ENCODE data around the gene OXLD1.
A peak's percentile ranks its signal among the peaks of the same experiment; 100 is the strongest.

Gene OXLD1

DNA sequence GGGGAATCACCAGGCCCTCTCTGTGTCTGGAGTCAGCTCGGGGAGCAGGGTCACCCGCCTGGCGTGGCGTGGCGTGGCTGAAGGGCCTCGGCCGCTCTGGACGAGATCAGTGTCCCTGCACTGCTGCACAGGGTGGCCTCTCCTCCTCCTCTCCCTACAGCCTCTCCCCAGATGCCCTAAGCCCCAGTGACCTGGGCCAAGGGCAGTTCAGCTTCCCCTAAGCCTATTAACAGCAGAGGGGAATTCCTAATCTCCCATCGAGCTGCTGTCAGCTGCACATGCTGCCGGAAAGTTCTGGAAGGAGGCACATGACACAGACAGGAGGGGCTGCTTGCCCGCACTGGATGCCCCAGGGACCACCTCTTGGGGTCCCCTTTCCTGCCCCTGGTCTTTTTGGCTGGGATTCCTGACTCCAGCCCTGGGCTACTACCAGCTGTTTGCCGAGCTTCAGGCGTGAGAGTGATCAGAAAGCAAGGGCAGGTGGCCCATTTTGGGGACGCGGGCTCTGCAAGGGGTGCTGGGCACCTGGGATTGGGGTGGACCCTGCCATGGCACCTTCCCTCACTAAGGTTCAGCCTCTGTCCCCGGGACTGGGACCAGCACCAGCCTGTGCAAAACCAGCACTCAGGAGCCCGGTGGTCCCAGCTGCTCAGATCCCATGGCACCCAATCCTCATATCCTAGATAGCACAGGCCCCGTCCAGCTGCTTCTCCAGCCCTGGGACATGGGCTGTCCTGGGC, 10.9 kb downstream of the OXLD1 start:
- DNase-seq (ENCODE audit: extremely low read depth in 1 of 2, low read depth in 1 of 2): no peak

DNA sequence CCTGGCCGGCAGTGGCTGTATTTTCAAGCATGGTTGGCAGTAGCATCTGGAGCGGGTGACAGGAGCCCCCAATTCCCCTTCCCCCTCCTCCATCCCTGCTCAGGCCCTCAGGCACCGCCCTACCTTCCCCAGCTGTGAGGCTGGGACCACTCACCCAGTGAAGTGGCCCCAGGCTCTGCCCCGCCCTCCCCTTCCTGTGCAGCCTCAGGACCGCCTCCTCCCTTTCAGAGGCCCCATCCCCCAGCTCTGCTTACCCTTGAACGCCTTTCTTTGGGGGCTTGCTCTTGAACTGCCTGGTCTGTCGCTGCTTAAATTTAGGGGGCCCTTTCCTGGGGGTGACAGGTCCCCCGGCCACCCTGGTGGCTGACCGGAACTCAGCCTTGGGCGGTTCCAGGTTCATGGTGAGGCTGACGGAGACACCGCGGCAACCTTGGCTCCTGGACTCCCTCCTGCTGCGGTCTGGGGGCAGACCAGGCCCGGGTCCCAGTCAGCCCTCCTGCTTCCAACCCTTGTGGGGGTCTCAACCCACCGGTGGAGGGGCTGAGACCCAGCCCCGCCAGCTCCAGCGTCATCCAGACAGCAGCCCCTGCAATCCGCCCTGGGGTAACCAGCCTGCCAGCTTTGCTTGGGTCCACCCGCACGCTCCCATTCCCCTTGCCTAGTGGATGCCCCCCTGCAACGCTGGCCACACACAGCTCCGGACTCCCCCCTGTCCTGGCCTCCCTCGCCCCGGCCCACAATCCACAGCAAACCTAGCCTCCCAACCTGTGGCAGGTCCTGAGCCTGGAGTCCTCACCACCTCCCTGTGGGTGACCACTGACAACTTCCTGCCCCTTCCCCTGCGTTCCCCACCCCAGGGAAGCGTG, 13.3 kb downstream of the OXLD1 start:
- no peak for DNase-seq (ENCODE audit: extremely low read depth in 1 of 2, low read depth in 1 of 2)

DNA sequence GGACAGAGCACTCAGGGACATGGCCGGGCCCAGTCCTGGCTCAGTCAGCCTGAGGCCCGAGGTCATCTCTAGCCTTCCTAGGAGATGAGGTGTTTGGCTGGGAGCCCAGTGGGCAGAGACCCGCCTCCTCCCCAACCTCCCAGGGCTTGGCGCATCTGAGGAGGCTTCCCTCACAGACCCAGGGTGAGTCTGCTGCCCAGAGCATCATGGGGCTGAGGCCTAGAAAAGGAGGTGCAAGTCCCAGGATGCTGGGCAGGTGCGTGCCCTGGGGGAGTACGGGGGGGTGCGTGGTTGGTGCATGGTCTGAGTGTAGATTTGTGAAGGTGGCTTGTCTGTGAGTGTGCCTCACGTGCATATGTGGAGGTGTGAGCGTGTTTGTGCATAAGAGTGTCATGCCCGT, 14.7 kb downstream of the OXLD1 start:
- DNase-seq (ENCODE audit: extremely low read depth in 1 of 2, low read depth in 1 of 2): no peak

DNA sequence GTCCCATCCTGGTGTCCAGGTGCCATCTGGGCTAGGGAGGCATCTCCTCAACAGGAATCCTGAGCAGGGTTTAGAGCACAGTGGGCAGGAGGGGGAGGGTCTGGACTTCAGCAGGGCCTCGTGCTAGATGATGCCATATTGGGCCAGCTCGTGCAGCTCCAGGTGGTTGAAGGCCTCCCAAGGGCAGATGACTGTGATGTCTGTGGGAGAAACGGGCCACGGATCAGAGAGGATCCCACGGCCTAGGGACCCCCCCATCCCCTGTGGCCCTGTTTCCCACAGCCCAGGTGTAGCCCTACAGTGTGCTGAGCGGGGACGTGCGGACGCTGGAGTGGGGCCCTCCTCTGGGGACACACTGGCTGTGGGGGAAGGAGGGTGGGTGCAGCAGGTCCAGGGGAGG, 15.5 kb downstream of the OXLD1 start:
- no peak for DNase-seq (ENCODE audit: extremely low read depth in 1 of 2, low read depth in 1 of 2)

DNA sequence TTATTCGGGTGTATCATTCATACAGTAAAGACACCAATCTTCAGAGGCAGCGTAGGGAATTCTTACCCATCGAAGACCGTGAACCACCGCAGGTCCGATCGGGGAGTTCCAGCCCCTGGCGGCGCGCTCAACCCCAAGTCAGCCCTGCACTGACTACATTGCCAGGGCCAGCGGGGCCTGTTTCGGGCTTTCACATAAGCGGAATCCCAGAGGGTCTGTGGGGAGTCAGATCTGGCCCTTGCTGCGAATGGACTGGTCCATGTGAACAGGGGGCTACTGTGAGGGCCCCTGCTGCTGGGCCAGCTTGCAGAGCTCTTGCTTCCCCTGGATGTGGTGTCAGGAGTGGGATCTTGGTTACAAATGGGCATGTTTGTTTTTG, 17.7 kb downstream of the OXLD1 start:
- DNase-seq (ENCODE audit: extremely low read depth in 1 of 2, low read depth in 1 of 2): no peak

DNA sequence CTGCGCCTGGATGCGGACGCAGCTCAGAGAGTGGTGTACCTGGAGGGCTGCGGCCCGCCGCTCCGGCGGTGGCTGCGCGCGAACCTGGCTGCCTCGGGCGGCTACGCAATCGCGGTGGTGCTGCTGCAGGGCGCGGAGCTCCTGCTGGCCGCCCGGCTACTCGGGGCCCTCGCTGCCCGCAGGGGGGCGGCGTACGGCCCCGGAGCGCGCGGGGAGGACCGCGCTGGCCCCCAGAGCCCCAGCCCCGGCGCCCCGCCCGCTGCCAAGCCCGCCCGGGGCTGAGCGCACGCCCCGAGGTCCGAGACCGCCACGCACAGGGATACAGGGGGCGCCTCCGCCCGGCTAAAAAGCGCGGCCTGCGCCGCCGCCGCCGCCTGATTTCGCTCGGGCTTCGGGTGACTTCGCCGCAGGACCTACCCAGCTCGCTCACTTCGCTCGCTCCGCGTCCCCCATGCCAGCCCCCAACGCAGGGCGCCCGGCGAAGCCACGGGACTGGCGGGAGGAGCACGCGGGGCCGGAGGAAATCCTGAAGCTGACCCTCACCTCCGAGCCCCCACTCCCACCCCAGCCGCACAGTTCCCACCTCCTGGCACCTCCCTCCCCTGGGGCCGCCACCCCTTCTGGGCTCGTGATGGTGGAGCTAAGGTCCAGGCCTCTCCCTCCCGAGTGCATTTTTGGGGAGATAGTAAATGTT, 18.2 kb downstream of the OXLD1 start:
- DNase-seq (ENCODE audit: extremely low read depth in 1 of 2, low read depth in 1 of 2): no peak

DNA sequence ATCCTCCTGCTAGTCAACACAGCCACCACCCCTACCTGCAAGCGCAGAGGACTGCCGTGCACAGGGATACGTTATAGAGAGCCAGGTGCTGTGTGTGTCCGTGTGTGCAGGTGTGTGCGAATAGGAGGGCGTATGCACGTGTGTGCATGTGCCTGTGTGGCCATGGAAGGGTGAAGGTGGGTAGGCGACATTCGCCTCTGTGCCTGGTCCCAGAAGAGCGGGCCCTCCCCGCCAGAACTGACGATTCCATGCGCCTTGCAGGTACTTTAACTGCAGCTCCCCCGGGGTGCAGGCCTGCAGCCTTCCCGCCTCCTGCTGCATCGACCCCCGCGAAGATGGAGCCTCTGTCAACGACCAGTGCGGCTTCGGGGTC, 18.8 kb downstream of the OXLD1 start:
- DNase-seq (ENCODE audit: extremely low read depth in 1 of 2, low read depth in 1 of 2): no peak

DNA sequence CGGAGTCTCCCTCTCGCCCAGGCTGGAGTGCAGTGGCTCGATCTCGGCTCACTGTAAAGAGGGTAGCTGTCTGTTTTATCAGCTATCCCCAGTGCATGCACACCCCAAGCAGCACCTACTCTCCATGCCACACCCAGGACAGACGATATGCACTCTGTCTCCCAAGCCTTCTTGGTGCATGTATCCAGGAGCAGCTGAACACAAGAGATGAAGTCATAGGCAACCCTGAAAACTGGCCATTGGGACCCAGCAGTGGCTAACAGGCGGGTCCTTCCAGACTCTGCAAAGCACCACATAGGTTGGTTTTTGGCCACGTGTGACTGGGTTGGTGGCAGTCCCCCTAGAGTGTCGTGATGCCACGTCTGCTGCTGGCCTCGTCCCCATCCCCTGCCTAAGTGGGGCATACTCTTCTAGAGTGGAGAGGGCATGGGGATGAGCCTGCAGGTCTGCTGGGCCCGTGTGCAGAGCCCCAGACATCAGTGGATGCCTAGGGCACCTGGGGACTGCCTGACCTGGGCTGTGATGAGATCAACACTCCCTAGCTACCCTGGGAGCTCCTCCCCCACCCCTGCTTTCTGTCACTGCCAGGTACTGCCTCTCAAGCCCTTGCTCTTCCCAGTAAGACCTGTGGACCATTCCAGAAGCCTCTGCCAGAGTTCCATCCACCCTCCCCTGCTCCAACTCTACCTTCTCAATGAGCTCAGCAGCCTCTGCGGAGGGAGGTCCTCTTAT, 19.4 kb downstream of the OXLD1 start:
- DNase-seq (ENCODE audit: extremely low read depth in 1 of 2, low read depth in 1 of 2): no peak

DNA sequence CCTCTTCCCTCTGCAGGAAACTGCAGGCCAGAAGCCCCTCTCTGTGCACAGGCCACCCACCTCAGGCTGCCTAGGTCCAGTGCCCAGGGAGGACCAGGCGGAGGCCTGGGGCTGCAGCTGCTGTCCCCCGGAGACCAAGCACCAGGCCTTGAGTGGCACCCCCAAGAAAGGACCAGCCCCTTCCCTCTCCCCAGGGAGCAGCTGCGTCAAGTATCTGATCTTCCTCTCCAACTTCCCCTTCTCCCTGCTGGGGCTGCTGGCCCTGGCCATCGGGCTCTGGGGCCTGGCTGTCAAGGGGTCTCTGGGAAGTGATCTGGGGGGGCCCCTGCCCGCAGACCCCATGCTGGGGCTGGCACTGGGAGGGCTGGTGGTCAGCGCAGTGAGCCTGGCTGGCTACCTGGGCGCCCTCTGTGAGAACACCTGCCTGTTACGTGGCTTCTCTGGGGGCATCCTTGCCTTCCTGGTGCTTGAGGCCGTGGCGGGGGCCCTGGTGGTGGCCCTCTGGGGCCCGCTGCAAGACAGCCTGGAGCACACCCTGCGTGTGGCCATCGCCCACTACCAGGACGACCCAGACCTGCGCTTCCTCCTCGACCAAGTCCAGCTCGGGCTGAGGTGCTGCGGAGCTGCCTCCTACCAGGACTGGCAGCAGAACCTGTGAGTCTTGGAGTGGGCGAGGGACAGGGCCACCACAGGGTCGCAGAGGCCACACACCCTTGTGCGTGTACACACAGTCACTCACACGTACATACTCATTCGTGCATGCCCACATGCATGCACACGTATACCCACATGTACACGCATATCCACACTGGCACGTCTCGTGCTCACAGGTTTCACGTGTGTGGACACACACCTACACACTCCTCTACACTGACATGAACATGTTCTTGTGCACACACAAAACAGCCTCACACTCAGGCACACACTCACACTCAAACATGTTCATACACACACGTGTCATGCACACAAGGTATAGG, 21.1 kb downstream of the OXLD1 start:
- DNase-seq (ENCODE audit: extremely low read depth in 1 of 2, low read depth in 1 of 2): no peak

DNA sequence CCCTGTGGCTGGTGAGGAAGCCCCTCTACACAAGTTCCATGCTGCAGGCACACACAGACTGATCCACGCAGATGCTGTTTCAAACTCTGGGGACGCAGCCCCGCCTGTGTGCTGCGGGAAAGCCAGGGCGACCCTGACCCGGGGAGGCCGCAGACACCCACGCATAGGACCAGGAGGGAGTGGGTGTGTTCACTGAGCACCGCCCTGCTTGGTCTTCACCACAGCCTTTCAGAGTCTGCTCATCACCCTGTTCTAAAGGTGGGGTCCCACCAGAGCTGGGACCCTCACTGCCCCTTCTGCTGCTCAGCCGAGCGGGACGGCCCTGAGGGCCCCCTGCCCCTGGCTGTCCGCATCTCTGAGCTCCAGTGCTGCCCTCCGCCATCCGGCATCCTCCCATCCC, 21.9 kb downstream of the OXLD1 start:
- no peak for DNase-seq (ENCODE audit: extremely low read depth in 1 of 2, low read depth in 1 of 2)

DNA sequence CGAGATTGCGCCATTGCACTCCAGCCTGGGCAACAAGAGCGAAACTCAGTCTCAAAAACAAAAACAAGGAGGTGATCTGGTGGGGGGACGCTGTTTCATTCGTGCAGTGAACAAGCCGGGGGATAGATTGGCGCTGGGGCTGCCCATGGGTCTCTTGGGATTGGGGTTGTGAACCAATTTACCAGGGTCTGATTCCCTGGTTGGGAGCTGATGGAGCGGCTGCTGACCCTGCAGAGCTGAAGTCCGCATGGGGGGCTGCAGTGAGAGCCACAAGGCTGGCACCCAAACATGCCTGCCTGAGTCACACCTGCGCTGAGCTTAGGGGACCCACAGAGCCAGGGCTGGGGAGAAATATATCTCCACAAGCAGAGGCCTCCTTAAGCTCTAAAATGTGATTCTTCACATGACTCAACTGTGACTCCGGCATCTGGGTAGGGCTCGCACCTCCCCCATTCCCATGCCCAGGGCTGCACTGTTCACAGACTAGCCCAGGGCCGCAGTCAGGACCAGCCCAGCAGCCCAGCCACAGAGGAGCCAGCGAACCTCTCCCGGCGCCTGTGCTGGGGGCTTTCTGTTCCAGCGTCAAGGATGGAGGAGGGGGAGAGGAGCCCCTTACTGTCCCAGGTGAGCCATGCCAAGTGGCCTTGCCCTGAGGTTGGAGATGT, 24.4 kb downstream of the OXLD1 start:
- DNase-seq (ENCODE audit: extremely low read depth in 1 of 2, low read depth in 1 of 2): no peak

DNA sequence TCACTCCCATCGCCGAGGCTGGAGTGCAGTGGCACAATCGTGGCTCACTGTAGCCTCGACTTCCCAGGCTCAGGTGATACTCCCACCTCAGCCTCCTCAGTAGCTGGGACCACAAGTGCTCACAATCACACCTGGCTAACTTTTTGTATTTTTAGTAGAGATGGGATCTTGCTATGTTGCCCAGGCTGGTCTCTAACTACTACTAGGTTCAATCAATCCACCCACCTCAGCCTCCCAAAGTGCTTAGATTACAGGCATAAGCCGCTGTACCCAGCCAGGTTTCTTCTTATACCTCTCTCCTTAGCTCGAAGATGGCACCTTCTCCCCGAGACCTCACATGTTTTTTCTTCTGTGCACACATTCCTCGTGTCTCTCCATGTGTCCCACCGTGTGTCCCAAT, 26.4 kb downstream of the OXLD1 start:
- DNase-seq (ENCODE audit: extremely low read depth in 1 of 2, low read depth in 1 of 2): no peak

DNA sequence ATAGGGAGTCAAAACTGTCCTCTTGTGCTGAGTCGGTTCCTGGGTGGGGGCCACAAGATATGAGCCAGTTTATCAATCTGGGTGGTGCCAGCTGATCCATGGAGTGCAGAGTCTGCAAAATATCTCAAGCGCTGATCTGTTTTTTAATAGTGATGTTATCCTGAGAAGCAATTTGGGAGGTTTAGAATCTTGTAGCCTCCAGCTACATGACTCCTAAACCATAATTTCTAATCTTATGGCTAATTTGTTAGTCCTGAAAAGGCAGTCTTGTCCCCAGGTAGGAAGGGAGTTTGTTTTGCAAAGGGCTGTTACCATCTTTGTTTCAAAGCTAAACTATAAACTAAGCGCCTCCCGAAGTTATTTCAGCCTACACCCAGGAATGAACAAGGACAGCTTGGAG, 27.7 kb downstream of the OXLD1 start:
- DNase-seq (ENCODE audit: extremely low read depth in 1 of 2, low read depth in 1 of 2): no peak

DNA sequence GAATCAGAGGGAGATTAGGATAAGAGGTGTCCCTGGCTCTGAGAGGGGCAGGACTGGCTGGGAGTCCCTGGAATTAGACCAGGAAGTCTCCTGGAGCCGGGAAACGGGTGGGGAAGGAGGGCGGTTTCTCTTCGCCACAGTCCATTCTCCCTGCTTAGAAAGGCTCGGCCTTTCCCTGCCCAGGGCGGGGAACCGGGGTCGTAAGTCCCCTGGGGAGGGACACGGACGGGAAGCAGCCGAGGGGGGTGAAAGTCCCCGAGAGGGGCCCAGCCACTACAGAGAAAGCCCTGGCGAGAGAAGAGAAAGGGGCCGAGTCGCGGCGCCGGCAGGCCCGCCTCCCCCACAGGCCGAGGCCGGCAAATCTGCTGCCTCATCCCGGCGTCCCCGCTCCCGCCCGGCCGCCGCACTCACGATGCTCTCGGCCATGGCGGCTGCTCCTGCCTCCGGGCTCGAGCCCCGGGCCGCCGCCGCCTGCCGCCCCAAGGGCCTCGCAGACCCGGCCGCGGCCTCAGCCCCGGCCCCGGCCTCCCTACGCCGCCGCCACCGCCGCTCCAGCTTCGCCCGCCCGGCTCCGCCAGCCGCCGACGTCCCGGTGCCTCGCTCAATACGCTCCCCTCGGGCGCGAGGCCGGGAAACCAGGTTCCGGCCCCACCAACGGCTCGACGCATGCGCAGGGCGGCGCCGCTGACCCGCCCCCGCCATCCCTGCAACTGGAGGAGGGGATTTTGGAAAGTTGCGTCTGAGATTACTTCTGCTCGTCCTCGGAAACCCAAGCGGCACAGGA, 29.7 kb downstream of the OXLD1 start, which contains the start of the genes NPLOC4 and TSPAN10:
NPLOC4 (minus strand) TSS at position 608 of the 784 bp plus-strand sequence; CDS start at position 426, 182 bp downstream.
TSPAN10 (plus strand) TSS at position 692 of the 784 bp plus-strand sequence. CDS start 5,217 bp downstream, outside the sequence.
- peak; percentile 69 to 71 for DNase-seq (ENCODE audit: extremely low read depth in 1 of 2, low read depth in 1 of 2)

DNA sequence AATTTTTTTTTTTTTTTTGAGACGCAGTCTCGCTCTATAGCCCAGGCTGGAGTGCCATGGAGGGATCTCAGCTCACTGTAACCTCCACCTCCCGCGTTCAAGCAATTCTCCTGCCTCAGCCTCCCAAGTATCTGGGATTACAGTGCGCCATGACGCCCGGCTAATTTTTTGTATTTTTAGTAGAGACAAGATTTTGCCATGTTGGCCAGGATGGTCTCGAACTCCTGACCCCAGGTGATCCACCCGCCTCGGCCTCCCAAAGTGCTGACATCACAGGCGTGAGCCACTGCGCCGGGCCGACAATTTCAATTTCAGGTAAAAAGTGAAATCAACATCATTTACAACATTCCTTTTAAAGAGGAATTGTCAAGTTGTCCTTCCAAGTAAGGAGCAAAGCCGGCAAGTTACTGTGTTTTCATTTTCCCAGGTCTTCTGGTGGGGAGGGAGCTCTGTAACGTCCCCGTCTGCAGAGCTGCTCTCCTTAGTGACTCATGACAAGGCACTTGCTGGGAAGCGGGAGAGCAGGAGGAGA, 30.4 kb downstream of the OXLD1 start:
- no peak for DNase-seq (ENCODE audit: extremely low read depth in 1 of 2, low read depth in 1 of 2)

DNA sequence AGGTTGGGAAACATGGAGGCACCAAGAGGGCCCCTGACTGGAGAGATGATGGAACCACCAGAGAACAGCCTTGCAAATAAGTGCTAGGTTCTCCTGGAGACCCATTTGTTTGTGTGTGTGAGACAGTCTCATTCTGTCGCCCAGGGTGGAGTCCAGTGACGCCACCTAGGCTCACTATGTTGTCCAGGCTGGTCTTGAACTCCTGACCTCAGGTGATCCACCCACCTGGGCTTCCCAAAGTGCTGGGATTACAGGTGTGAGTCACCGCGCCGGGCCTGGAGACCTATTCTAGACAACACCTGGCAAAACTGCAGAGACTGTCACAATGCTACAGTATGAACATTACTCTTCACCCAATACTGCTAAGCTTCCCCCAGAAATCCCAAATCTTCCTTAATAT, 31.0 kb downstream of the OXLD1 start:
- no peak for DNase-seq (ENCODE audit: extremely low read depth in 1 of 2, low read depth in 1 of 2)

DNA sequence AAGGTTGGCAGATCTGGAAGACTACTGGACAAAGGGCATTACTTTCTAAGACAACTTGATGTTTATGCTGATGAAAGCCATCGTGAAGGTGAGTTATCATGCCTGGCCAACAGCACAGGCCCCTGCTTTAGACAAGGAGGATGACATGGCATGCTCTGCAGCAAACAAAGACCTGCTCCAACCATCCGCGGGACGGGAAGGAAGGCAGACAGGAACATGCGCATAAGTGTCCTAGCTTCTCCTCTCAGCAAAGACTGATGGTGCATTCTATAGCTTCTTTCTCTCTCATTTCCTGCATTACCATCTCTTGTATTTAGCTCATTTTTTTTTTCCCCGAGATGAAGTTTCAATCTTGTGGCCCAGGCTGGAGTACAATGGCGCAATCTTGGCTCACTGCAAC, 34.9 kb downstream of the OXLD1 start:
- no peak for DNase-seq (ENCODE audit: extremely low read depth in 1 of 2, low read depth in 1 of 2)

DNA sequence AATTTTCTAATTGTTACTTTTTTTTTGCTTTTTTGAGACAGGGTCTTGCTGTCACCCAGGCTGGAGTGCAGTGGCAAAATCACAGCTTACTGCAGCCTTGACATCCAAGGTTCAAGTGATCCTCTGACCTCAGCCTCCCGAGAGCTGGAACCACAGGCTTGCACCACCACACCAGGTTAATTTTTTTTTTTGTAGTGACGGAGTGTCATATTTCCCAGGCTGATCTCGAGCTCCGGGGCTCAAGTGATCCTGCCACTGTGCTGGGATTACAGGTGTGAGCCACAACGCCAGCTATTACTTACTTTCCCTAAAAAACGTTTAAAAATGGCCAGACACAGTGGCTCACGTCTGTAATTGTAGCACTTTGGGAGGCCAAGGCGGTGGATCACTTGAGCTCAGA, 36.1 kb downstream of the OXLD1 start:
- DNase-seq (ENCODE audit: extremely low read depth in 1 of 2, low read depth in 1 of 2): no peak
